CD4-positive, alpha-beta T cell treated with Interleukin-21 for 1 hour (primary cell): ENCODE results near the gene P2RY6.

Source experiments
- DNase-seq: peaks from one replicate; pipeline ENCODE4 v3.0.0-alpha.2; 2020

P2RY6 gene

DNA sequence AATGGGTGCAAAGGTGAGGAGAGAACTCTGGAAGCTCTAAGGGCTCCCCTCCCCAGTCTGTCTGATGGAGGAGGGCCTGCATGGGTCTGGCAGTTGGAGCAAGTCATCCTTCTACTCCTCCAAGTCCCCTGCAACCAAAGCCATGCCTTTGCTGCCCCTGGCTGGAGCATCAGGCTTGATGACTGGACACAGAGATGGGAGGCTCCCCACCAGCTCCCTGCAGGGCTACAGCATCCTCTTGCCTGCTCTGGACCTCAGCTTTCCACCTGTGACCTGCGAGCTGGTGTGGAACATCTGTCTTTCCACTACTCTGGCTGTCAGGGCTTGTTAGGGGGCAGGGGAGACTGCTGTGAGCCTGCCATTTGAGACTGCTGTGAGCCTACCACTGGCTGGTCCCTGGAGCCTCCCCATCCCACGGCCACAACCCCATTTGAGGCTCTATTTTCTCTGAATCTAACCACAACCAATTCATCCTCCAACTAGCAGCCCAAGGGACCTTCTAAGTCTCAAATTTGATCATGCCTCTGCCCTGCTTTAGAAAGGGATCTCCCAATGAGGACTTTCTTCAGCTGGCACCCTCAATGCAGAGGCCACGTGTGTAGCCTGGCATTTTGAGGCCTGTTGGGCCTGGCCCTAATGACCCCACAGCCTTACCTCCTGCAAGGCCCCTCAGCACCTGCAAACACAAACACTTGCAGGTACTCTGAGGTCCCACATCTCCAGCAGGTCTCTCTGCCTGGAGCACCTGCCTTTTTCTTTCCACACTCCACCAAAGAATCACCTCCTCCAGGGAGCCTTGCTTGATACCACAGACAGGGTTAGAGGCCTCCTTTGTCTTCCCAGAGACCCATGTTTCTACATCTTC, 9.9 kb downstream of the P2RY6 start:
- DNase-seq = no peak

DNA sequence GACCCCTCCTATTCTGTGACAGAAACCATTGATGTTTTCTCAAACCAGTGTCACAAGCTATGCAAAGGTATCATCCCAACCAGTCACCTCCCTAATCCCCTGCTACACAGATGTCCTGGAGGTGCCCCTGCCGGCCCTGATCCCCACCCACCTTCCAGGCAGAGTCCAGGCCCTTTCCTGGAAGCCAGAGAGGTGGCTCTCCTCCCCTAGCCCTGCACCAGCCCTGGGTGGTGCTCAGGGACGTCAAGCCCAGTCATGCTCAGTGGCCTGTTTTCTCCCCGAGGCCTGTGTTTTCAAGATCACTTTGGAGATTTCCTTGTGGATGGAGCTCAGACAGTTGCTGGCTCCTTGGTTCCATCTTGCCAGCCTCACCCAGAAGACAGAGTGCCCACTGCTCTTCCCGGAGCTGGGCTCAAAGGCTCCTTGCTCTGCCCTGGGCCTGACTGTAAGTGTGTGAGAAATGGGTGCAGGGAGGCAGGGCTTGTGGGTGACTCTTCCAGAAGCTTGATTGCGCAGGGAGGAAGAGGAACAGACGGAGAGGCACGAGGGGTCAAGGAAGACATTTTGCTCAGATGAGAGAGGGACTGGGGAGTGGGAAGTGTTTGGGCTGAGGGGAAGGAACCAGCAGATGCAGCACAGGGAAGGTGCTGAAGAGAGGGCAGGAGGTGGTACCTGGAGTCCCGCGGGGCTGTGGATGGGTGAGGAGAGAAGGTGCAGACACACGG, 11.3 kb downstream of the P2RY6 start:
- DNase-seq = no peak

DNA sequence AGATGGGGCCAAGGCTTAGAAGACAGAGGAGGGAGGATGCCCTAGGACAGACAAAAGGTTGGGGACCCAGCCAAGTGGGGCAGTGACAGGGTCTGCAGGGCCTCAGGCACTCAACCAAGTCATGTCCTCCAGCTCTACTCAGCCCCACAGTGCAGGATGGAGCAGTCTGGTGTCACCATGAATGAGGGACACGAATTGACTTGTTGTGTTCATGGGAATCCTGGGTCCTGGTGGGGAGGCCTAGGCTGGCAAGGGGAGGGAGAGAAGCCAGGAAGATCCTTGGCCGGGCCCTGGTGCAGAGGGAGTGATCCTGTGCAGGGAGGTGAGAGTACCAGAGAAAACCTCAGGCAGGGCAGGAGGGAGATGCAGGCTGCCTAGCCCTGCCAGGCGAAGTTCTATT, 12.0 kb downstream of the P2RY6 start:
- DNase-seq = no peak

DNA sequence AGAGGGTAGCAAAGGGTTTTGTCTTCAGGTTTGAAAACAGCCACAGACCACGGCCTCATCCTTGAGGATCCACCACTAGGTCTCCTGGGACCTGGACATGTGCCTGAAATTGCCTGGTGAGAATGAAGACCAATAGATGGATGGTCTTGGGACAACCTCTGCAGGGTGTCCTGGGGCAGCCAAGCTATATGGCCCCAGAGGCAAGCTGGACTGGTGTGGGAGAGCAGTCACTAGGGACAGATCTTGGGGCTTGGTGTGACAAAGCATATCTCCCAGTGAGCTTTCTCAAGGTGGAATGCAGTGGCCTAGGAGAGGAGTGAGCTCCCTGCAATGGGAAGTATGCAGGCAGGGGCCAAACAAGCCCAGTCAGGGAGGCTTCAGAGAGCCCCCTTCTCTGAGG, 13.6 kb downstream of the P2RY6 start:
- no peak for DNase-seq

DNA sequence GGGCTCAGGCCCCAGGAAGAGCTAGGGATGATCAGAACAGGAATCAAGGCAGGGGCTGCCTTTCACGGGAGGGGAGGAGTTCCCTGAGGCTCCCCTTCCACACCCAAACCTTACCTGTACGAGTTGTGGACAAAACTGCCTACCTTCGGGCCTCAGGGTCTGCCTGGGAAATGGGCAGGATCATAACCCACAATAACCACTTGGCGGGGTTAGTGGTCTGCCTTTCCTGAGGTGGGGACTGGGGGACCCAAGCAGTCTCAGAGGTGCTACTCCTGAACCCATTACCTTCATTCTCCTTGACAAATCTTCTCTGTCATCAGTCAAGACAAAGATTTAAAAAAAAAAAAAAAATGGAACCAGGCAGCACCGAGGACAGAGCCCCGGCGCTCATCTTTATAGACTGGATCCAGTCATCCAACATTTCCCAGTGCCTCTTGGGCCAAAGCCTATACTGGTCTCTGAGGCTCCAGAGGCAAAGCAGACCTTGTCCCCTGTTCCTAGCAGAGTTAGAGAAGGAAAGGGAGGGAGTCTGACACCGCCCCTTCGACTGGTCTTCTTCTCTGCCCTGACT, 14.2 kb downstream of the P2RY6 start:
- no peak for DNase-seq

DNA sequence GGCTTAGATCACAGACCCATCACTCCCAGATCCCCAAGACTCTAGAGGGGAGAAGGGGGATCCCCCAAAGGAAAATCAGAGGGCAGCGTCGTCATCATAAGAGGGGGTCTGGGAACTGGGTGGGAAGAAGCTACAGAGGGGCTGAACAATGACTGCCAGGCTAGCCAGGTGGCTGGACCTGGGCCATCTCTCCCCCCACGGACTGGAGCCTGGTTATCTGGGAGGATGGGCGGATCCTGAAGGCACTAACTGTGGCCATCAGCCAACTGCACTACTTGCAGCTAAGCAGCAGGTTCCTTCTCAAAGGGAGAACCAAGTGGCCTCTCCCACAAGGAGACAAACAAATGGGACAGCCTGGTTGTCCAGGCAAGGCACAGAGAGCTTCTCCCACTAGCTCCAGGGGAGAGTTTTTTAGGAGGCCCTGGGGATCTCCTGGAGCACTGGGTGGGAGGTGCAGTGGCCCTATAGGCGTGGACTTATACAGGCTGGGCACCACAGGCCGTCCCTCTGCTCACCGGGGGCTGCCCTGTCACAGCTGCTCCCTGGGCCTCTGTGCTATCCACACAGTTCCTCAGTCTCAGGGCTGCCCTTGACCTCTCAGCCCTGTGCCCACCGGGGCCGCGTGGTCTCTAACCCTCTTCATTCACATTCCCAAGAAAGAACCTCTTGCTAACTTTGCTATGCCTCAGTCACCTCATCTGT, 15.4 kb downstream of the P2RY6 start:
- no peak for DNase-seq

DNA sequence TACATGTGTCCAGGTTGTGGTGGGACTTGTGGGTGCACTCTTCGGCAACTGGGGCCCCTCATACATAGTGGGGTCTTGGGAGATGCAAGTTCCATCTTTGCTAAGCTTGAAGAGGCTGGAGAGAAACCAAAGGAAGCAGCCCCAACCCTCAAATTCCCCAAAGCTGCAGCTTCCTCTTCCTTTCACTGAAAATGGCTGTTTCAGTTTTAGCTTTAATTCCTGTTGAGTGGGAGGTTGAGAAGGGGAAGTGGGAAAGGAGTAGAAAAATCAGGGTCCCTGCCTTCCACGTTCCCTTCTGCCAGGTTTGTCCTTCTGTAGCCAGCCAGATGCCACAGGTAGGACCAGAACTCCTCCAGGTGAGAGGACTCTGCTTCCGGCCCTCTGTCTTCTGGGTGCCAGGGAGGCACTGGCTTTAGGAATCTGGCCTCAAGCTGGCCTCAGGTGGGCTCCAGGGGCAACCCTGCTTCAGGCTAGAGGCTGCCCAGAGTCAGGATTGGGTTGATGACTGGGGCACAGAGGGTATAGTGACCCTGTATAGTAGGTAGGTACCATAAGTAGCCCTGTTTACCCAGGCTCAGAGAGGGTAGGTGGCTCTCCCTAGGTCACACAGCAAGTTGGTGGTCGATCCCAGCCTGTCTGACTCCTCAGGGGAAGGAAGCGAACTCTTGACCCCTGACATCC, 16.2 kb downstream of the P2RY6 start:
- DNase-seq = no peak

DNA sequence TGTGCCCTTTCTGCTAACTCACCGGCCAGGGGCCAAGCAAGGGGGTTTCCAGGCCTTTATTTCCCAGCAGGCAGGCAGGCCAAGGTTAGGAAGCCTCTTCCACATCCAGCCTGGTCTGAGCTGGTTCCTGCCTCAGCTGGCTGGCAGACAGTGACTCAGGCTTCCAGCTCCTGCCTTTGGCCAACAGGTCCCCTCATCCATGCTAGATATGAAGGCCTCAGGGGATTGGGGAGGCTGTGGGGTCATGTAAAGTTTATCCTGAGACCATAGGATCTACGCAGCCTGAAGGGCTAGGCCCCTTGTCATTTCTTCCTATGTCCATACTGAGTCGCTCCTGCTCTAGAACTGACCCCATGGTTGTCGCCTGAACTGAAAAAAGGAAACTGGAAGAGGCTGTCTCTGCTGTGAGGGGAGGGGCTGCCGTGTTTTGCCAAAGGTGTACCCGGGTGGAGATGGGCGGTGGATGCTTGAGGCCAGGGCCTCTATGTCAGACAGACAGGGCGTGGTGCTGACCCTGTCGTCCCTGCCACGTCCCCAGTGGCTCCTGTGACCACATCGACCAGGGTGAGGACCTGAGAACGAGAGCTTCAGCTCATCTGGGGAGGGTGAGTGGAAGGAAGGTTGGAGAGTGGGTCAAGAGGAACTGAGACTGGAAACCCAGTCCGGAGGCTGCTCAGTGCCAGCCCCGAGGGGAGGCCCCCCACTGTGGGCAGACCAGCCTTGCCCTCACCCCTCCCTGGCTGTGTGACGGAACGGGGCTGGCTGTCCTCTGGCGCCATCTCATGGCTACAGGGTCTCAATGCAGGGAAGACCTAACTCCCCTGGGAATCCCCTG, 17.0 kb downstream of the P2RY6 start:
- peak; percentile 63 for DNase-seq

DNA sequence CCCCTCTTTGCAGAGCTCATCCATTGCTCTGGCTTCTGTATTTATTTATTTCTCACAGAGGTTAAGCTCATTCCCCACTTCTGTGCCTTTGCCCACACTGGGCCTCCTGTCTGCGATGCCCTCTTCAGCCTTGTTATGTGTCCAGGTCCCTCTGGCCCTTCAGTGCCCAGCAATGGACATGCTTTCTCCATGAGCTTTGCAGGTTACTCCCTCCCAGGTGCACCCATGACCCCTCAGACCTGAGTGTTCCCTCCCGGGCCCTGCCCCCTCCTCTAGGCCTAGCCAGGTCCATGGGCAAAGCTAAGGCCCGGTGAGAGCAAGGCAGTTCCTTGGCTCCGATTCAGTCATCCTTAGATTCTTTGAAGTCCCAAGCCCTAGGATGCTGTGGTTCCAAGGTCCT, 18.4 kb downstream of the P2RY6 start:
- no peak for DNase-seq

DNA sequence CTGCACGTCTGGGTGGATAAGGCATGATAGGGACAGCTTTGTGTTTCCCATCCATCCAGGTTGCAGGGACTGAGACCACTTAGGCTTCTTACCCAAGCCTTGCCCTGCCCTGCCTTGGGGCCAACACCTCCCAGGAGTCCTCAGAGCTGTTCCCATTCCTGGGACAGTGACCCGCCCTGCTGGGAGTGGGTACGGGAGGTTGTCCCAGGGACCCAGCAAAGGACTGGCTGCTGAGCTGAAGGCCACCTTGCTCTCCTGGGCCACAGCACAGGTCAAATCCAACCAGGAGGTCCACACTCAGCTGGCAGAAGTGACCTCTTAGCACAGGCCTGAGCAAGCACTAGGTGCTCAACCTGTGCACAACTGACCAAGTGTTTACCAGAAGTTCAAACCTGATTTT, 19.1 kb downstream of the P2RY6 start:
- no peak for DNase-seq

DNA sequence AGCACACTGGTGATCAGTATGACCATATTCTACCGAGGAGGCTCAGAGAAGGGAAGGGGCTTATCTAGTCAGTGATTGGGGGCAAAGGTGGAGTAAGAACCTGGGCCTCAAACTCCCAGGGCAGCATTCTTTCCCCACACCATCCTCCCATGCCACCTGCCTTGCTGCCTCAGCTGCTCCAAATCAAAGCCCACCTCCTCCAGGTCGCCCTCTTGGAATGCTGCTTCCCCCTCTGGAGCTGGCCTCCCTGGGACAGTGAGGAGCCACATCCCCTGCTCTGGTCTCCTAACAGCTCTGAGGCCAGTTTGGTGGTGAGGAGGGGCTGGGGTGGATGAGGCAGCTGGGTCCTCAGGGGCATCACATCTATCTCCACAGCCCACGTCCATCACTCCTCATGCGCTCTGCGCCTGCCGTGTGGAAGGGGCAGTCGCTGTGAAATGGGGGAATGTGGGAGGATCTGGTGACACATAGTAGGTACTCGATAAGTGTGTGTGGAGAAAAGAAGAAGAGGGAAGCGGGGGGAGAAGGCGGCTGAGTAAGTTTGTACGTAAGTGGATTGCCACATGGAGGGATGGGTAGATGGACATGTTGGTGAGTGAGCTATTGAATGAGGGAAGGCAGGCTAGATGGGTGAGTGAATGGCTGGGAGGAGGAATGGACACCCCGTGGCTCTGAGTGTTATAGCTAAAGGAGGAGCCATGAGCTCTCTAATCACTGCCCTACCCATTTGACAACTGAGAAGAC, 19.8 kb downstream of the P2RY6 start:
- DNase-seq = no peak

DNA sequence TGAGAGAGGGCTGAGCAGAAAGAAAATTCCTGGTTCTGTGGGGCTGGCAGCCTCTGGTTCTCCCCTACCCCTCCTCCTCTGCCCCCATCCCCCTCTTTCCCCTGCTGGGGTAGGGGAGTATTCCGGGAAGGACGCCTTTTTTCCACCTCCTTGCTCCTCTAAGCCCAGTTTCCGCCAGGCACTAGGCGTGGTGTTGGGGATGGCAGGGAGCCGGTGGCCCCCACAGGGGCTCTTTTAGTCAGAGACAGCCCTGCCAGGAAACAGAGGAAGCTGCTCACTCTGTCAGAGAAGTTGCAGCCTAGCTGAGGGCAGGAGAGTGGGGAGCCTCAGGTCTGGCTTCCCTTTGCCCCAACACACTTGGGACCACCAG, 20.4 kb downstream of the P2RY6 start:
- DNase-seq = no peak

DNA sequence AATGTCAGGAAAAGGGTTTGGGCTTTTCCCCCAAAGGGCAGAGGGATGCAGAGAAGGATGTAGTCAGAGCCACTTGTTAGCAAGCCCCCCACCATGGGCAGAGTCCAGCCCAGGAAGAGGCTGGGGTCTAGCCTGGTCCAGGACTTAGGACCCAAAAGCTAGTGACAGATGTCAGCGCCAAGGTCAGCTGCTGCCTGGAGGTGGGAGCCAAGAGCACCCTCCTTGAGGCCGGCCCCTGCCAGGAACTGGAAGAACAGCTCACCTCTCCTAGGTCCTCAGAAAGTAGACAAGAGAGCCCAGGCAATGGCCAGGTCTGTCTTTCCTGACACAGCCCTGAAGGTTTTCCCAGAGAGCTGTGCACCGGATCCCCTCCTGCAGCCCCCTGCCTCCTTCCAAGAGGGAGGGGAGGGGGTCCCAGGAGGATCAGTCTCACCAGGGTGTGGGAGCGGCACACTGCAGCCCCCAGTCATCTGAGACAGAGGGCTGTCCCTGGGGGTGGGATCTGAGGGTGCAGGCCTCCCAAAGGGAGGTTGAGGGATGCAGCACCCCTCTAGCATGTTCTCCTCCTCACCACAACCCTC, 21.3 kb downstream of the P2RY6 start:
- DNase-seq = no peak

DNA sequence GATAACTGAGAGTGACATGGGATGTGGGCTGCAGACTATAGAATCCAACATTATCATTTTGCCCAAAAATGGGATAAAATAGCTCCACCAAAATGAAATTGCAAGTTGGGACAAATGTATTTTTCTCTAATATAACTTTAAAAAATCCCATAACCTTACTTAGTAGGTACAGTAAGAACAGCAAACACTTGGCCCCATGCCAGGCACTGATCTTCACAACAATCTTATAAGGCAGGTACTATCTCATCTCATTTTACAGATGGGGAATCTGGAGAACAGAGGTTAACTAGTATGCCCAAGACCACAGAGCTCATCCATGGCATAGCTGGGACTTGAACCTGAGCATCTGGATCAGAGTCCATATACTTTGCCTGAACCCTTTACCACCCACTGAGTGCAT, 22.5 kb downstream of the P2RY6 start:
- no peak for DNase-seq

DNA sequence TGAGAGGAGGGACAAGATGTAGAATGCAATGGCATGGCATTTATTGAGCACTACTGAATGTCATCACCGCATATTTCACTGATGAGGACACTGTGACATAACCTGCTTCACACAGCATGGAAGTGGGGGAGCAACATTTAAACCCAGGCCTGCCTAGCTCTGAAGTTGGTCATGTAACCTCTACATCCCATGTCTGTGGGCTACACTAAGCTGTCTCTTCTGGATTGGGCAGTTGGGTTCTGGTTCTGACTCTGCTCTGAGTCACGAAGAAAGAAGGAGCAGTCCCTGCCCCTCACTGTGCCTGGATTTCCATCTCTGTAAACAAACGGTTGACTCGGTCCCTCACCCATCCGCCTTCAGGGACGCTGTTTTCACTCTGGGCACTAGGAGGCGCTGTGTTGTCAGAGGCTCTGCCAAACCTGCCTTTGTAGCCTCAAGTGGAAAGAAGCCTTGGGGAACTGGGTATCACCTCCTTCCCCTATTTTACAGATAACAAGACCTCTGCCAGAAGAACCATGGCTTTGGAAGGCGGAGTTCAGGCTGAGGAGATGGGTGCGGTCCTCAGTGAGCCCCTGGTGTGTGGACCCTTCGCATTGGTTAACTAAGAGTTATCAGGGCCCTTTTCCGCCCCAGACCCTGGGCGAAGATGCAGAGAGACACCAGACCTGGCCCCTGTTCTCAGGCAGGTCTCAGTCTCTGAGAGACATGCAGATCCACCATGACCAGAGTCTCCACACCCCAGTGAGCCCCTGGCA, 23.3 kb downstream of the P2RY6 start:
- peak; percentile 74 for DNase-seq

DNA sequence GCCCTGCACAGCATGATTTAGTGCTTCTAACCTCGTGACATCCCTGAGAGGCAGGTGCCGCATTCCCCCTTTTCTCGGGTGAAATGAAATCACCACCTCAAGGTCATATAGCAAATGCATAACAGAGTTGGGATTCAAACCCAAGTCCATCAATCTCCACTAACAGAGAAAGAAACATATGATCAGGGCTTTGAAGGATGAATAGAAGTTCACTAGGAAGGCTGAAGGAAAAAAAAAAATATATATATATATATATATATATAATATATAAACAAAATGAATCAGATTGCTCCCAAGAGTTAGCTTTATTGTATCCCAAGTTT, 23.8 kb downstream of the P2RY6 start:
- no peak for DNase-seq

DNA sequence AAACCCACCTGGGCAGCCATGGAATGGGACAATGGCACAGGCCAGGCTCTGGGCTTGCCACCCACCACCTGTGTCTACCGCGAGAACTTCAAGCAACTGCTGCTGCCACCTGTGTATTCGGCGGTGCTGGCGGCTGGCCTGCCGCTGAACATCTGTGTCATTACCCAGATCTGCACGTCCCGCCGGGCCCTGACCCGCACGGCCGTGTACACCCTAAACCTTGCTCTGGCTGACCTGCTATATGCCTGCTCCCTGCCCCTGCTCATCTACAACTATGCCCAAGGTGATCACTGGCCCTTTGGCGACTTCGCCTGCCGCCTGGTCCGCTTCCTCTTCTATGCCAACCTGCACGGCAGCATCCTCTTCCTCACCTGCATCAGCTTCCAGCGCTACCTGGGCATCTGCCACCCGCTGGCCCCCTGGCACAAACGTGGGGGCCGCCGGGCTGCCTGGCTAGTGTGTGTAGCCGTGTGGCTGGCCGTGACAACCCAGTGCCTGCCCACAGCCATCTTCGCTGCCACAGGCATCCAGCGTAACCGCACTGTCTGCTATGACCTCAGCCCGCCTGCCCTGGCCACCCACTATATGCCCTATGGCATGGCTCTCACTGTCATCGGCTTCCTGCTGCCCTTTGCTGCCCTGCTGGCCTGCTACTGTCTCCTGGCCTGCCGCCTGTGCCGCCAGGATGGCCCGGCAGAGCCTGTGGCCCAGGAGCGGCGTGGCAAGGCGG, 24.5 kb downstream of the P2RY6 start:
- no peak for DNase-seq

DNA sequence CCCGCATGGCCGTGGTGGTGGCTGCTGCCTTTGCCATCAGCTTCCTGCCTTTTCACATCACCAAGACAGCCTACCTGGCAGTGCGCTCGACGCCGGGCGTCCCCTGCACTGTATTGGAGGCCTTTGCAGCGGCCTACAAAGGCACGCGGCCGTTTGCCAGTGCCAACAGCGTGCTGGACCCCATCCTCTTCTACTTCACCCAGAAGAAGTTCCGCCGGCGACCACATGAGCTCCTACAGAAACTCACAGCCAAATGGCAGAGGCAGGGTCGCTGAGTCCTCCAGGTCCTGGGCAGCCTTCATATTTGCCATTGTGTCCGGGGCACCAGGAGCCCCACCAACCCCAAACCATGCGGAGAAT, 25.1 kb downstream of the P2RY6 start:
- no peak for DNase-seq

DNA sequence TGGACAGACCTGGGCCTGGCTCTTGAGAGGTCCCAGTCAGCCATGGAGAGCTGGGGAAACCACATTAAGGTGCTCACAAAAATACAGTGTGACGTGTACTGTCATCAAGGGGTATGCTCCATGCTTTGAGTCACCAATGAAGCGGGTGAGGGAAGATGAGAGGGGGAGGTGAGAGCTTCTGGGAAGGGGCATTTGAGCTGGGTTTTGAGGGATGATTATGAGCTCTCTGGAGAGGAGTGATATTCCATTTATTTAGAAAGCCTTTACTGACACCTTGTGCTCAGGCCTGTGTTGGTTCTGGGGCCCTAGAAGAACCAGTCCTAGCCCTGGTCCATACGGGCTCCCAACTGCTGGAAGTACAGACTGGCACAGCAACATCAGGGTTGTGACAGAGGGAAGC, 25.6 kb downstream of the P2RY6 start:
- DNase-seq = no peak

DNA sequence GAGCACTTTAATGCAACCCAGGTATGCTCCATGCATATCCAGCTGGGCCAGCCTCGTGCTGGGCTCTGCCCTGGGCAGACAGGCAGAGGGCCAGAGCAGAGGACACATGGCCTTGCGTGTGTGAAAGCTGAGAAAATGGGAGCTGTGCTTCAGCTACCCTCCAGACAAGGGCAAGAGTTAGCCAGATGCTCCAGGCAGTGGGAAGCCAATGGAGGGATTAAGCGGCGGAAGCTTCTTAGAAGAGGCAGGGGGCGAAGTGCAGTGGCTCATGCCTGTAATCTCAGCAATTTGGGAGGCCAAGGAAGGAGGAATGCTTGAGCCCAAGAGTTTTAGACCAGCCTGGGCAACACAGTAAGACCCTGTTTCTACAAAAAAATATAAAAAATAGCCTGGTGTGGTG, 26.1 kb downstream of the P2RY6 start:
- no peak for DNase-seq
